Ecto neural progenitor cell (in vitro differentiated cells): ENCODE results near the gene KLHL14.
"Not testable (repeated sequence)": the region's sequence is repeated elsewhere in the genome, so short reads cannot be mapped to it uniquely, and the experiment has no call there.

Experiments
- DNase-seq: peaks from one replicate; pipeline ENCODE4 v3.0.0-alpha.2; 2018; ENCODE audit warnings: low spot score

Gene KLHL14

DNA sequence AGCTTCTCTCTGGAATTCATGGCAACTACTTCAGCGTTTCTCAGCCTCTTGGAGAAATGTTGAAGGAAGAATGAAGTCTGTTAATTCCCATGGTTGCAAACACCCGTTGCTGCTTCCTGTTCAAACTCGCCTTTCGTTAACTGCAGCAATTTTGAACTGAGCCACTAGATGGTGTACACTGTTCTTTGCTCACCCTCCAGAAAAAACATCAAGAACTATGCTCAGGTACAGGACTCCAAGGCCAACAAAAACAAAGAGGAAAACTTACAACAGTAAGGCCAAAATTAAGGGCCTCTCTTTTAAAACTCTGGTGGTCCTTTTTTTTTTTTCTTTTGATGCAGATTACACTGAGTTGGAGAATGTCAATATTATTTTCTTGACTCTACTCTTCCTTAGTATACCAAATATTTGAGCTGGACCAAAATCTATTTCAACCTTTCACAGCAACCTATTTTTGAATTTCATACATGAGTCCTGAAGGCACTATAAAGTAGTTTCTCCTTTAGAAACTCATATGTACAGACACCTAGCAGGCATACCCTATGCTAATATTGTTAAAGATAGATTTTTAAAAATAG lies 58.2 kb downstream of the KLHL14 start:
- DNase-seq: peak; percentile 52

- no peak for DNase-seq
These were observed 60.0 kb downstream of the KLHL14 start for GRCh38 chr18:32712860-32713259.

- no peak for DNase-seq
These were observed 61.0 kb downstream of the KLHL14 start for GRCh38 chr18:32711862-32712261.

DNA sequence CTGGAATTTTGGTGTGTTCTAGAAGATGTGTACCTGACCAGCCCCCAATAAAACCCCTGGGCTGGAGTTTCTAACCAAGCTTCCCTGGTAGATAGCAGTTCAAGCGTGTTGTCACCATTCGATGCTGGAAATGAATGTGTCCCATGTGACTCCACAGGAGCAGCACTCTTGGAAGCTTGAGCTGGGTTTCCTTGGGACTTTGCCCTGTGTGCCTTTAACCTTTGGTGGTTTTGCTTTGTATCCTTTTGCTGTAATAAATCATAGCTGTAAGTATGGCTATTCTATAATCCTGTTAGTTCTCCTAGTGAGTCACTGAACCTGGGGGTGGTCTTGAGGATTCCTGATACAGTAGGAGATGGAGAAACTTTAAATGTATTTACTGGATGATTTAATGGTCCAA lies 65.2 kb downstream of the KLHL14 start:
- no peak for DNase-seq

- no peak for DNase-seq
These were observed 65.7 kb downstream of the KLHL14 start for GRCh38 chr18:32707147-32707546.

GRCh38 chr18:32701313-32701712 lies 71.5 kb downstream of the KLHL14 start:
- no peak for DNase-seq

GRCh38 chr18:32698153-32698552 lies 74.7 kb downstream of the KLHL14 start:
- DNase-seq: no peak

DNA sequence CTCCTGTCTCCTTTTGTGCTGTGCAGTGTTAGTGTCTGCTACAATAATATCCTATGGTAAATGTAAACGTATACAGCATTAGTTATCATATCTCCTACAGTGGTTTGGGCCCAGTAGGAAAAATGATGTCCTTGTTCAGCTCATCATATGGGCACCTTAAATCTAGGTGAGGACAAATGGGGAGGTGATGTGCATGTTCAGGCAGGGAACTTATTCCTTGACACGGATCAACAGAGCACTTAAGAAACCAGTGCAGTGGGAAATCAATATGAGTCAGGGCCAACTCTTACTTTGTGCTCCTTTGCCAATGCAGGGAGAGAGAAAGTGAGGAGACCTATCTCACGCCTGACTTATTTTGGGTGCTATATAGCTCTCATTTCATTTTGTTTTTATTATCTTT lies 76.4 kb downstream of the KLHL14 start:
- DNase-seq: no peak

DNA sequence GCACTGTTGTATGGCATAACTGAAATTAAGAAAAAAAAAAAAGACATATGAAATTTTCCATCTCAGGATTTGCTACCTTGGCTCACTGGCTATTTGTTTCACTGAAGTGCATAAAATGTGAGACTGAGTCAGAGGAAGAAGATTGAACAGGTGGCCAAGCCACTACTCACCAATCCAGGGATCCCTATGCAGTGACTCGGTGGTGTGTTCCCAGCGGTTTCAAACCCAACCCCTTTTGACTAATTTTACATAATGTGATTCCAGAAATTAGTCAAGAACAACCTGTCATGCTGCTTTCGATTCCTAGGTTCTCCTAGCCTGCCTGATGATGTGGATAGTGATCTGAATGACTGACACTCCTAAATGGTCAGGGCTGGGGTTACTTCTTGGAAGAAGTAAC lies 77.3 kb downstream of the KLHL14 start:
- DNase-seq: no peak

DNA sequence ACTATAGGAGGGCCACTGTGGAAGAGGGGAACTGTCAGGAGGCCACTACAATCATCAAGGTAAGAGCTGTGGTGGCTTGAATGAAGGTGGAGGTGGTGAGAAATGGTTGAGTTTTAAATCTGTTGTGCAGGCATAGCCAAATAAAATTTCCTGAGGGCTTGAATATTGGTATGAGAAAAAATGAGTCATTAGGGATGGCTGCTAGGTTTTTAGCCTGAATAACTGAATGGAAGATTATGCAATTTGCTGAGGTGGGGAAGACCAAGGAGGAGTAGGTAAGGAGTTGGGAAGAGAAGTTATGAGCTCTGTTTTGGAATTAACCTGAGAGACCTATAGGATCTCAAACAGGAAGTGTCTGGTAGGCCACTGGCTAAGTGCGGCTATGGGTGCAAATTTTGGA lies 84.0 kb downstream of the KLHL14 start:
- no peak for DNase-seq

DNA sequence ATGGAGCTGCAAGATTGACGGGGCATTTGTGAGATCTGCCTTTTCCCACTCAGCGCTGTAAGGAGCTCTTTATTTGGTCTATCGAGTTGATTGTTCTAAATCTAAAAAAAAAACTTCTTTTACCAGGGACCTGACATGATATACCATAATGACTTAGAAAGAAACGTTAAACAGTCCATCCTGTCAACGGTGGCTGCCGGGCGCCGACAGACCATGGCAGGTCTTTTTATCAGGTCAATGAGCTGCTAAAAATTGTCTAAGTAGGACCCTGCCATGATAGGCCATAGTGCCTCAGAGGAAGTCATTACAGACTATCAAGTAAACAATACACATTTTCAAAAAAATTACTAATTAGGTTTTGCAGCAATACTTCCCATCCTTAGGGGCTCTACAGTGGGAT lies 87.9 kb downstream of the KLHL14 start:
- DNase-seq: no peak

GRCh38 chr18:32684096-32684495 lies 88.7 kb downstream of the KLHL14 start:
- DNase-seq: no peak

- DNase-seq: no peak
These were observed 89.8 kb downstream of the KLHL14 start for GRCh38 chr18:32683044-32683443.

DNA sequence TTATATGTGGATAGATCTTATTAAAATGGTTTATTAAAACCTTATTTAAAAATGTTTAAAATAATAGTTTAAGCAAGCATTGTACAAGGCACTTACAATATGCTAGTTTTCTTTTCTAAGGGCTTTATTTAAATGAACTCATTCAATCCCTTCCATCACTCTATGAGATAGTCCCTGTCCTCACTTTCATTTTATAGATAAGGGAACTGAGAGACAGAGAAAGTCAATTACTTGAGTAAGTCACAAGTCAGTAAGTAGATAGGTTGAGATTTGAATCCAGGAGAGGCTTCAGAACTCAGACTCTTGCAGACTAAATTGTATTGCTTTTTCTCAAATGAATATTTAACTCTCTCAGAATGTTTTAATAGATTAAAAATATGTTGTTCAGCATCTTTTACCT lies 95.2 kb downstream of the KLHL14 start:
- no peak for DNase-seq

DNA sequence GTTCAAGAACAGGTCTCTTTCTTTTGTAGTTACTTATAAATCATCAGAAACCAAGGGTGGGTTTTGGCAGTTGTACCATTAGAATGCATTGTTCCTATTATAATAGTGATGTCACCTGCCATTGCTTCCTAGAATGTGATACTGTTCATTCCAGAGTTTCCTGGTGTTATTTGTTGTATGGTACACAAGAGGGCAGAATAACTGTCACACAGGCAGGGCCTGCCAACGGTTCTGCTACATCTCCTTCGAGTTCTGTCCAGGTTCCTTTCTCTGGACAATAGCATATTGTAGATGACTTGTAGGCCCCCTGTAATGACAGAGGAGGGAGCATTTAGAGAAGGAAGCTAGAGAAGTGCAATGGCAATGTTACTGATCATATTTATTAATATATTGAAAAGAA lies 98.3 kb downstream of the KLHL14 start:
- DNase-seq: no peak

DNA sequence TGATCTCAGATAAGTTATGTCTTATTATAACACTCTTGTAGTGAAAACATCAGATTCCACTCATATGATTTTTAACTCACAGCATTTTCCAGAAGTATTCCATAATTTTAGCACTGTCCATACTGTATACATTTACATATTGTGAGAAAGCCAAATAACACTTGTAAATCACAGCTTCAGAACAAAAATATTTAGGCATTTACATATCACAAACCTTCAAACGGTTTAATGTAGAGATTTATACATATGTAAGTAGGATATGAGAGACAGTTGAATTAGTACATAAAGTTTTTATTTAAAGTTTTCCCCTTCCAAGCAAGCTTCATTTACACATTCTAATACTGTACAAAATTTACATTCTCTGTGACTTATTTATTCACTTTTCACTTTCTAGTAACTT lies 100.4 kb downstream of the KLHL14 start:
- DNase-seq: no peak

DNA sequence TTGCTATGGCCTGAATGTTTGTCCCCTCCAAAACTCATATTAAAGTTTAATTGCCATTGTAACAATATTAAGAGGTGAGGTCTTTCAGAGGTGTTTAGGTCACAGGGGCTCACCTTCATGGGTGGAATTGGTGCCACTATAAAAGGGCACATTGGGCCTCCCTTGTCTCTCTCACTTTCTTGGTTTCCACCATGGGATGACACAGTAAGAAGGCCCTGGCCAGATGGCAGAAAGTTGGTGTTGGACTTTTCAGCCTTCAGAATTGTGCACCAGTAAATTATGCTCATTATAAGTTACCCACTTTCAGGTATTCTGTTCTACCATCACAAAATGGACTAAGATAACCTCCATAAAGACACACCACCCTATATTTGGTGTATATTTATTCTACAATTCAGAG lies 102.1 kb downstream of the KLHL14 start:
- DNase-seq: no peak

GRCh38 chr18:32669549-32670165 lies 103.2 kb downstream of the KLHL14 start:
- DNase-seq: no peak

- no peak for DNase-seq
These were observed 103.9 kb downstream of the KLHL14 start for GRCh38 chr18:32668956-32669355.

GRCh38 chr18:32661486-32662299 lies 111.1 kb downstream of the KLHL14 start:
- no peak for DNase-seq

- DNase-seq: not testable (repeated sequence)
These were observed 118.3 kb downstream of the KLHL14 start for GRCh38 chr18:32654507-32654906.

GRCh38 chr18:32637659-32638058 lies 135.2 kb downstream of the KLHL14 start:
- not testable (repeated sequence) for DNase-seq

GRCh38 chr18:32637226-32637625 lies 135.6 kb downstream of the KLHL14 start:
- DNase-seq: no peak
